GM19351 (cell line): ENCODE data around the gene PLP1.
A peak's percentile ranks its signal among the peaks of the same experiment; 100 is the strongest.

Experiments used
- ATAC-seq: cut with Tn5 transposase; IDR thresholded peaks from one replicate; pipeline ENCODE4 v1.9.1; 2021; ENCODE audit warnings: mild to moderate bottlenecking, moderate library complexity; ENCODE audit not compliant: unreplicated experiment

Gene PLP1

GRCh38 chrX:103823591-103823990, 47.0 kb downstream of the PLP1 start:
- no peak for ATAC-seq

- ATAC-seq: no peak
Measured at GRCh38 chrX:103825881-103826280, 49.2 kb downstream of the PLP1 start.

DNA sequence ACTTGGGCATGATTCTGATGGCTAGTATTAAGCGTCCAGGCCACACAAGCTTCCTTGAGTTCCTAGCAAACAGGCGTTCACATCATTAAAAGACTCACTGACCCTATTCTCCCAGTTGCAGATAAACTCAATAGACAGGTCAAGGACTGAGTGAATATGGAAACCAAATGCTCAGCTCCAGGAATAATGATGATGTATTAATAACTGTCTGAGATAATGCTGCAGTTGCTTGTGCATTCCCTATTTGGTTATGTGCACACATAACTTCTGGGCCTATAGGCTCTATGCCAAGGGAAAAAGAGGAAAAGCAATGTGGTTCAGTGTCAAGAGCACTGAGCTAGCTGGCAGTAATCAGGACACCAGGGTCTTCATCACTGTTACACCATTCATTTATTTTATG, 51.9 kb downstream of the PLP1 start:
- ATAC-seq: no peak

DNA sequence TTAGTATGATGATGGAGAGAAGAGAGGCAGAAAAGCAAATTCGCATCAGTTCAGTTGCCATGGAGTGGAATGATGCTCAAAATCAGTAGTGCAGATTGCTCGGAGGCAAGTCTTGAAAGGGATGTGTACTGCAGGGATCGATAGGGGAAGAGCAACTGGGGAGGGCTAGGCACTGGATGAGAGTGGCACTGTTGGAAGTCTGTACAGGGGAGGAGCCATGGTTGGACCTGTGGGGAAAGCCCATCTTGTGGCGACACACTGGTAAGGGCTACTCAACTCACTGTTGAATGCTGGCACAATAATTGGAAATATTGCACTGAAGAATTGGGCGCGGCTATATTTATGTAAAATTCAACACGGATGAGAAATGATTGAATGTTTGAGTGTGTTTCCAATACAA, 54.2 kb downstream of the PLP1 start:
- ATAC-seq: no peak

- no peak for ATAC-seq
Measured at GRCh38 chrX:103831342-103831802, 54.7 kb downstream of the PLP1 start.

DNA sequence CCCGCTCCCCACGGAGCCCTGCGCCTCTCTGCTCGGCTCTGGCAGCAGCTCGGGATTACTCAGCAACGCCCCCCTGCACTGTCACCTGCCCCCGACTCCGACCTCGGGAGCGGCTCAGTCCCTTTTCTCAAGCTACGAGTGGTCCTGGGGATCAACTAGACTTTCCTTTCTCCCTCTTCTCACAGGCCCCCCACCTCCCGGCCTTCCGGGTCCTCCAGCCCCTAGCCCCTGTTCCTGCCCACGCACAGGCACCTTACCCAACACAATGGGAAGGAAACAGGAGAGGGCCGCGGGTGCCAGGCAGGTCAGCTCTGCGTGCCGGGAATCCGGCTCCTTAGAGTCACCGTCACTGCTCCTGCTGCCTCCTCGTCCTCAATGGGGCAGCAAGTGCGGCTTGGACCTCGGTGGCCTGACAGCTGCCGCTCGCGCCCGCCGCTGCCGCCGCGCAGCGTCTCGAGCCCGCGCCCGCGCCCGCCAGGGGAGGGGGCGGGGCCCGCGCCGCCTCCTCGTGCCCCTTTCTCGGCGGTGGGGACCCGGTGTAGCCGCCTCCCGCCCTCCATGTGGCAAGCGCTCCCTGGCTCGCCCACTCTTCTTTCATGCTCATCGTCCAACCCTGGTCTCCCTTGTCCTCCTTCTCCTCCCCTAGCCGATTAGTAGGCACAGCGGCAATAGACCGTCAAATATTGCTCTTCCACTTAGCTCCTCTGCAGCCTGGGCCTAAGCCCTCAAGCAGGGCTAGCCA, 55.3 kb downstream of the PLP1 start, which contains the start of gene RAB9B:
TSS of gene RAB9B (minus strand) at position 455 of the 742 bp plus-strand sequence. CDS start 6,473 bp downstream, outside the sequence.
- peak; percentile 91 for ATAC-seq

- ATAC-seq: no peak
Measured at GRCh38 chrX:103839404-103839803, 62.8 kb downstream of the PLP1 start.
